Forelimb muscle (tissue), 1 donor: ENCODE measurements around the gene CHRNB1. TPM values are rescaled to one million over a fixed set of nuclear protein-coding genes. Genes with fewer than 3 reads are reported as not detected.
"Not testable (repeated sequence)": the region's sequence is repeated elsewhere in the genome, so short reads cannot be mapped to it uniquely, and the experiment has no call there.

Experiments
- DNase-seq: peaks from one replicate; pipeline ENCODE4 v3.0.0-alpha.2; 2013; ENCODE audit warnings: low read depth
- polyA plus RNA-seq: library from polyadenylated mRNA; unstranded; fragments of 120-200 nt; gene quantifications from one replicate; pipeline ENCODE4 v1.2.1, GENCODE V29; 2013; ENCODE audit not compliant: insufficient read length

Gene CHRNB1
- polyA plus RNA-seq, 1 donor, result 89.3 TPM

DNA sequence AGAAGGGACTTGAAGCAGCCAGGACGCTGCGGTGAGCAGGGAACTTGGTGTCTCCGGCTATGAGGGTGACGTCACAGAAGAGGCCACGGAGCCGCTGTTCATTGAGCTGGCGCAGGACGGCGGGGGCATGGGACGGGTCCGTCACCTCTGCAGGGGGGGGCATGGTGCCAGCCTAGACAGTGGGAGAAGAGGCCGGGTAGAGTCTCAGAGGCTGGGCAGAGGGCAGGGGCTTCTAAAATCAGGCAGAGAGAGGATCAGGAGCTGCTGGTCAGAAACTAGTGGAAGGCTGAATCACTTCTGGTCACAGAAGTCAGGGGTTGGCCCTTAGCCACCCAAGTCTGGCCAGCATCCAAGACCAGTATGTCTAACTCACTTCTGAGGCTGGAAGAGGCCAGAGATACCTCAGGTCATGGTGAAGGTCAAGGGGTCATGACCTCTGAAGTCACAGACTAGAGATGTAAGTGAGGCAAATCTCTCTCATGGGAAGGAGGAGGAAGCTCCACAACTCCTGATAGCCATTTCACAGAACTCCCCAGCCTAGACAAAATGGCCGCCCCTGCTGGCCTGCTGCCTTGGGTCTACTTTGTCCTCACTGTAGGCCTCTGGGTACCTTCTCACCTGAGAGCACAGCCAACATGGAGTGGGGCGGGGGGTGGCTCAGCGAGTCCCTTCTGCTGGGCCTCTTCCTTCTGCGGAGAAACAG, 21.9 kb downstream of the CHRNB1 start:
- no peak for DNase-seq

GRCh38 chr17:7467498-7467897, 22.6 kb downstream of the CHRNB1 start:
- DNase-seq, result no peak

DNA sequence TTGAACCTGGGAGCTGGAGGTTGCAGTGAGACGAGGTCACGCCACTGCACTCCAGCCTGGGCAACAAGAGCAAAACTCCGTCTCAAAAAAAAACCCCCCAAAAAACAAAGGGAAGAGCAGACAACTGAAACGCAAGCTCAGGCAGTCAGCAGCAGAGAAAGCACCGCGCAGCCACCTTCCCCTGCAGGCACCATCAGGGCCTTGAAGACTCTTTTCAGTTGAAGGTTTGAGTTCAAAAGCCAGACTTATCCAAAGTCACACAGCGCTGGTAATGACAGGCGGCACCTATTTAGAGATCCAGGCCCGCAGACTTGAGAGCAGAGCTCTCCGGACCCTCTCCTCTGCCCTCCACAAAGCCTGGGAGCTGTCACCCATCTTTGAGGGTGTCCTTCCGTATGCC, 23.4 kb downstream of the CHRNB1 start:
- no peak for DNase-seq

DNA sequence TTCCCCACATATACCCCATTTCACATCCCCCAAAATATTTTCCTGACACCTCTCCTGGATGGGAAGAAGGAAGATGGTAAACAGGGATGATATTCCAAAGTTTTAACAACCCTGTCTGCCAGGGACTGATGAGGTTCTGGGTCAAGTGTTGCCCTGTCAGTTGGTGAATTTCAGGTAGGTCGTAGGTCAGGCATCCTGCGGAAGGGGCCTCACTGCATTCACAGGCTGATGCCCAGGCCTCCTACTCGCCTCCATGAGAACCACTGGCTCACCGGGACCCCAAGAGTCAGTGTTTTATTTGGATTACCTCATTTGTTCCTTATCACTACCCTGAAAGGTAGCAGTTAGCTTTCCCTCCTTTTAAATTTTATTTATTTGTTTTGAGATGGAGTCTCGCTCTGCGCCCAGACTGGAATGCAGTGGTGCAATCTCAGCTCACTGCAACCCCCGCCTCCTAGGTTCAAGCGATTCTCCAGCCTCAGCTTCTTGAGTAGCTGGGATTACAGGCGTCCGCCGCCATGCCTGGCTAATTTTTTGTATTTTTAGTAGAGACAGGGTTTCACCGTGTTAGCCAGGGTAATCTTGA, 24.0 kb downstream of the CHRNB1 start:
- no peak for DNase-seq

DNA sequence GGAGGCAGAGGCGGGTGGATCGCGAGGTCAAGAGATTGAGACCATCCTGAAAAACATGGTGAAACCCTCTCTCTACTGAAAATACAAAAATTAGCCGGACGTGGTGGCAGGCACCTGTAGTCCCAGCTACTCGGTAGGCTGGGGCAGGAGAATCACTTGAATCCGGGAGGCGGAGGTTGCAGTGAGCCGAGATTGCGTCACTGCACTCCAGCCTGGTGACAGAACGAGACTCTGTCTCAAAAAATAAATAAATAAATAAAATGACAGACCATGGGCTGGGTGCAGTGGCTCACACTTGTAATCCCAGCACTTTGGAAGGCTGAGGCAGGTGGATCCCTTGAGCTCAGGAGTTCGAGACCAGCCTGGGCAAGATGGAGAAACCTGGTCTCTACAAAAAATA, 25.0 kb downstream of the CHRNB1 start:
- not testable (repeated sequence) for DNase-seq

- DNase-seq, result not testable (repeated sequence)
These were observed 25.7 kb downstream of the CHRNB1 start for GRCh38 chr17:7470457-7470973.

- DNase-seq, result no peak
These were observed 26.9 kb downstream of the CHRNB1 start for GRCh38 chr17:7471729-7472128.

DNA sequence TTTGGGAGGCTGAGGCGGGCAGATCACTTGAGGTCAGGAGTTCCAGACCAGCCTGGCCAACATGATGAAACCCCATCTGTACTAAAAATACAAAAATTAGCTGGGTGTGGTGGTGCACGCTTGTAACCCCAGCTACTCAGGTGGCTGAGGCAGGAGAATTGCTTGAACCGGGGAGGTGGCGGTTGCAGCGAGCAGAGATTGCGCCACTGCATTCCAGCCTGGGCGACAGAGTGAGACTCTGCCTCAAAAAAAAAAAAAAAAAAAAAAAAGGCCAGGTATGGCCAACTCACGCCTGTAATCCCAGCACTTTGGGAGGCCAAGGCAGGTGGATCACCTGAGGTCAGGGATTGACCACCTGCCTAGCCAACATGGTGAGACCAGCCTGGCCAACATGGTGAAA, 29.9 kb downstream of the CHRNB1 start:
- not testable (repeated sequence) for DNase-seq

DNA sequence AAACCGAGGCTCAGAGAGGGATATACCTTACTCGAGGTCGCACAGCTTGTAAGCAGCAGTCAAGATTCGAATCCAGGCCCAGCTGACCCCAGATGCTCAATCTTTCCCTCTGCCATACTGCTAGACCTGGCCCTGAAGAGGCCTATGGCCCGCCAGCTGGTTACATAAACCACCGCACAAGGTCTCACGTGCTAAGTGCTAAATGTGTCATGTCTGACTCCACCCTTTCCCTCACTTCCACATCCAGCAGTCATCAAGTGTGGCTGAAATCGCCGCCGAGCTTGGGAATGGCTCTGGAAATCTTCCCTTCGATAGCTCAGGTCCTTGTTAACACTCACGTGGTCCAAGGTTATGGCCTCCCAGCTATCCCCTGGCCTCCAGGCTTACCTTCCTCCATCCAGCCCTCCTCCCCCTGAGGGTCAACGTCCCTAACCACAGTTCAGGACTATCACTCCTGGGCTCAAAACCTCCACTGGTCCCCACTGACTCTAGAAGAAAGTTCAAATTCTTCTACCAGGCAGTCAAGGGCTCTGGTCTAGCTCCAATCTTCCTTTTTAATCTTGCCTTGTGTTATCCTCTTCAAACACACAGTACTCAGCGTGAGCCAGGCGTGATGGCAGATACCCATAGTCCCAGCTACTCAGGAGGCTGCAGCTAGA, 31.0 kb downstream of the CHRNB1 start:
- DNase-seq, result no peak

- DNase-seq, result no peak
These were observed 31.6 kb downstream of the CHRNB1 start for GRCh38 chr17:7476494-7476893.

DNA sequence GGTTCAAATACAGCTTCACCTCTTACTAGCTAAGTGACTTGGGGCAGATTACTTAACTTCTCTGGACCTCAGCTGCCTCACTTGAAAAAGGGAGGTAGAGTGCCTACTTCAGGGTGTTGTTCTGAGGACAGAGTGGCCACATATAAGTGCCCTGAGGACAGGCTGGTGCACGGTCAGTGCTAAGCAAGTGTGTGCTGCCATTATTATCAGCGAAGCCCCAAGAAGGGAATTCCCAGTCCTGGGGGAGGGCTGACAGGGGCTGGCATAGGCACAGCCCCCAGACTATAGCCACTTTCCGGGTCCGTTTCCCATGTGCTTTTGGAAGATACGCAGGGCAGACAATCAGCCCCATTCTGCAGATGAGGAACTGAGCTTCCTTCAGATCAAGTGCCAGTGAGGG, 32.1 kb downstream of the CHRNB1 start:
- DNase-seq, result no peak

GRCh38 chr17:7477392-7478275, 32.8 kb downstream of the CHRNB1 start:
- no peak for DNase-seq

GRCh38 chr17:7478276-7479212, 33.7 kb downstream of the CHRNB1 start:
- DNase-seq, result no peak

- DNase-seq, result no peak
These were observed 34.6 kb downstream of the CHRNB1 start, which contains the start of gene ZBTB4 for GRCh38 chr17:7479213-7480088. TSS of gene ZBTB4 (minus strand) at chr17:7479631. CDS start at chr17:7466801, 12,830 bp downstream.

- DNase-seq, result no peak
These were observed 35.2 kb downstream of the CHRNB1 start for GRCh38 chr17:7480089-7480384.

- not testable (repeated sequence) for DNase-seq
These were observed 36.4 kb downstream of the CHRNB1 start, which contains the start of gene SLC35G6 for GRCh38 chr17:7481275-7481674. TSS of gene SLC35G6 (plus strand) at chr17:7481446. CDS start at chr17:7481517, 71 bp downstream.

DNA sequence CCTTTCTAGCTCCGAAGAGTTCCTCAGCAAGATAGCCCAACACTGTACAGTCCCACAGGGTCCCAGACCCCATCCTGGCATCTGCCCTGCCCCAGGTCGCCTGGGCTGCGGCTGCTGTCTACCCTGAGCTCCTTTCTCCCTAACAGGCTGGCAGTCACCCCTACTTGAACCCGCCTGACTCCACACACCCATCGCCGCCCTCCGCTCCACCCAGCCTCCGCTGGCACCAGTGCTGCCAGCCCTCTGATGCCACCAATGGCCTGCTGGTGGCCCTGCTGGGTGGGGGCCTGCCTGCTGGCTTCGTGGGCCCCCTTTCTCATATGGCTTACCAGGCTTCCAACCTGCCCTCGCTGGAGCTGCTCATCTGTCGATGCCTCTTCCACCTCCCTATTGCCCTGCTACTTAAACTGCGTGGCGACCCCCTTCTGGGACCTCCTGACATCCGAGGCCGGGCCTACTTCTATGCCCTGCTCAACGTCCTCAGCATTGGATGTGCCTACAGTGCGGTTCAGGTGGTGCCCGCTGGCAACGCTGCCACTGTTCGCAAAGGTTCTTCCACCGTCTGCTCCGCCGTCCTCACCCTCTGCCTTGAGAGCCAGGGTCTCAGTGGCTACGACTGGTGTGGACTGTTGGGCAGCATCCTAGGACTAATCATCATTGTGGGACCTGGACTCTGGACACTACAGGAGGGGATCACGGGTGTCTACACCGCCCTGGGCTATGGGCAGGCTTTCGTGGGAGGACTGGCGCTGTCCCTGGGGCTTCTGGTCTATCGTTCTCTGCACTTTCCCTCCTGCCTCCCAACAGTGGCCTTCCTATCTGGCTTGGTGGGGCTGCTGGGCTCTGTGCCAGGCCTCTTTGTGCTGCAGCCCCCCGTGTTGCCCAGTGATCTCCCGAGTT, 37.2 kb downstream of the CHRNB1 start:
- not testable (repeated sequence) for DNase-seq

GRCh38 chr17:7482742-7483088, 37.9 kb downstream of the CHRNB1 start:
- DNase-seq, result not testable (repeated sequence)
